22Rv1 (cell line): Measurements from ENCODE around the gene OBP2A.

Source experiments
- ZFX ChIP-seq: fragments of 450-650 bp; IDR thresholded peaks from 2 replicates; pipeline ENCODE4 v1.6.1; 2017; ENCODE audit warnings: antibody characterized with exemption, borderline replicate concordance
- TF ChIP-seq, protein P1 (sequence below): fragments of 450-650 bp; IDR thresholded peaks from 2 replicates; pipeline ENCODE4 v1.5.1; 2017; ENCODE audit warnings: mild to moderate bottlenecking

DNA sequence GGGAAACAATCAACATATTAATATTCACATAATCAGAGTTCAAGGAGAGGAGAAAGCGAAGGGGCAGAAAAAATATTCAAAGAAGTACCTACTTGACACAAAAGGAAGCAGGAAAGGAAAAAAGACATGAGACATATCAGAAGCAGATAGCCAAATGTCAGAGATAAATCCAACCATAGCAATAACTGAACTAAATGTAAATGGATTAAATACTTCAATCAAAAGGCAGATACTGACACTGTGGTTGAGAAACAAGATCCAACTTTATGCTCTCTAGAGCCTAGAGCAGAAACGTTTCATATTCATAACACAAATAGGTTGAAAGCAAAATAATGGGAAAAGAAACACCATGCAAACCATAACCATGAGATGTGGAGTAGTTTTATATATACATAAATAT is 36.5 kb upstream of the OBP2A start:
- TF ChIP-seq, protein P1, sequence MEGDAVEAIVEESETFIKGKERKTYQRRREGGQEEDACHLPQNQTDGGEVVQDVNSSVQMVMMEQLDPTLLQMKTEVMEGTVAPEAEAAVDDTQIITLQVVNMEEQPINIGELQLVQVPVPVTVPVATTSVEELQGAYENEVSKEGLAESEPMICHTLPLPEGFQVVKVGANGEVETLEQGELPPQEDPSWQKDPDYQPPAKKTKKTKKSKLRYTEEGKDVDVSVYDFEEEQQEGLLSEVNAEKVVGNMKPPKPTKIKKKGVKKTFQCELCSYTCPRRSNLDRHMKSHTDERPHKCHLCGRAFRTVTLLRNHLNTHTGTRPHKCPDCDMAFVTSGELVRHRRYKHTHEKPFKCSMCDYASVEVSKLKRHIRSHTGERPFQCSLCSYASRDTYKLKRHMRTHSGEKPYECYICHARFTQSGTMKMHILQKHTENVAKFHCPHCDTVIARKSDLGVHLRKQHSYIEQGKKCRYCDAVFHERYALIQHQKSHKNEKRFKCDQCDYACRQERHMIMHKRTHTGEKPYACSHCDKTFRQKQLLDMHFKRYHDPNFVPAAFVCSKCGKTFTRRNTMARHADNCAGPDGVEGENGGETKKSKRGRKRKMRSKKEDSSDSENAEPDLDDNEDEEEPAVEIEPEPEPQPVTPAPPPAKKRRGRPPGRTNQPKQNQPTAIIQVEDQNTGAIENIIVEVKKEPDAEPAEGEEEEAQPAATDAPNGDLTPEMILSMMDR: no peak
- no peak for TF ChIP-seq ZFX
